IPS-NIHi7 (cell line): ENCODE measurements around the gene ATP8B3.

Source experiments
- DNase-seq: peaks from one replicate; pipeline ENCODE4 v3.0.0; 2012; ENCODE audit warnings: mixed read lengths; ENCODE audit errors: extremely low spot score

ATP8B3 gene

GRCh38 chr19:1744822-1745563 lies 67.1 kb downstream of the ATP8B3 start:
- no peak for DNase-seq

GRCh38 chr19:1744133-1744665 lies 67.9 kb downstream of the ATP8B3 start:
- no peak for DNase-seq

DNA sequence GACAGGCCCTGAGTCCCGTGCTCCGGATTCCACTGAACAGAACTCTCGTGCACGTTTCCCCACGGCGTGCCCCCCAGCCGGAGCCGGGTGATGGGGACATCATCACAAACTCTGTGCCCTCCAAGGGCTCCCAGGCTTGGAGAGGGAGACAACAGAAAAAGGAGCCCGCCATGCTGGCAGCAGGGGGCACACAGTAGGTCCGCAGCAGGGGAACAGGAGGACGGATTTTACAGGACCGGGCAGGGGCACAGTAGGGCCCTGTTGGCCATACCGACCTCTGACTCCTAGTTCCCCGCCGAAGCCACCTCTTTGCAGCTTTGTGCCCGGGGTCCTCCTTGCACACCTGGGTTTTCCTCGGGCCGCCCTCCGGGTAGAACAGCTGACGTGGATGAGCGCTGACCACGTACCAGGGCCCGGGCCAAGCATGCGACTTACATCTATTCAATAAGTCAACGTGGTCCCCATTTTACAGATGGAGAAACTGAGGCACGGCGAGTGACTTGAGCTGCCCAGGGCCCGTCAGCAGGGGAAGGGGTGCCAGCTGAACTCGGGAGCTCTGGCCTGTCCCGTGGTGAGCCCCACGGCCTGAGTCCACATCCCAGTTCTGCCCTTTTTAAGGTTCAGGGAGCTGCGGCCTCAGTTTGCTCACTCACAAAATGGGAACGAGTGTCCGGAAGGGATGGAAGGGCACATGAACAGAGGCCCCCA lies 68.9 kb downstream of the ATP8B3 start:
- no peak for DNase-seq

- DNase-seq: no peak
Measured at GRCh38 chr19:1739960-1740629, 72.0 kb downstream of the ATP8B3 start.

GRCh38 chr19:1736927-1737326 lies 75.1 kb downstream of the ATP8B3 start:
- no peak for DNase-seq

- no peak for DNase-seq
Measured at GRCh38 chr19:1736280-1736679, 75.8 kb downstream of the ATP8B3 start.

- no peak for DNase-seq
Measured at GRCh38 chr19:1734321-1734966, 77.6 kb downstream of the ATP8B3 start.
